Panc1 (cell line): ENCODE data around the gene DTNBP1.

Experiments used
- CTCF ChIP-seq: fragments of 450-650 bp; IDR thresholded peaks from 2 replicates; pipeline ENCODE4 v1.5.1; 2017; ENCODE audit warnings: mild to moderate bottlenecking
- TCF7L2 ChIP-seq: IDR thresholded peaks from 2 replicates; pipeline ENCODE4 v1.6.1; 2011; ENCODE audit warnings: mild to moderate bottlenecking, low read depth, low read length, inconsistent platforms

- TF ChIP-seq CTCF (no peak), TCF7L2 (no peak)
Observed at GRCh38 chr6:15528870-15529269, 134.0 kb downstream of the DTNBP1 start.
